ENCODE results near the gene C1orf115. TPM values are rescaled to one million over a fixed set of nuclear protein-coding genes. Genes with fewer than 3 reads are reported as not detected.

The C1orf115 gene
- polyA plus RNA-seq, 3 donors = 0.47 to 3.1 (median 1.9) TPM

GRCh38 chr1:220698607-220699016 lies 8.4 kb downstream of the C1orf115 start:
- H3K4me1 ChIP-seq (ENCODE audit: control insufficient read depth in 1 of 2, insufficient read depth in 2 of 2, low read length in 2 of 2) = peaks cover 17 to 22% of the 10 kb centered on the region in 2 donors
- Mint-ChIP-seq H3K9me3 (peaks cover 0 to 2% (median 0%) of the 10 kb centered on the region in 7 donors), H3K36me3 (peaks cover 0 to 9% of the 10 kb centered on the region in 2 donors), H3K4me1 (peaks cover 29% of the 10 kb centered on the region), H3K4me3 (no peak overlapping the region), H3K27ac (no peak overlapping the region), H3K27me3 (ENCODE audit: low read depth in 3 of 3) (peaks cover 0 to 3% (median under 1%) of the 10 kb centered on the region in 3 donors)
- H2AFZ ChIP-seq (ENCODE audit: insufficient read depth, low read depth, low read length, poor library complexity, severe bottlenecking) = no peak overlapping the region
- H3K9me3 ChIP-seq (replicated peaks in 1 of 2; ENCODE audit: control insufficient read depth in 1 of 2, insufficient read depth in 1 of 2, low read length in 2 of 2) = no peaks in the 10 kb centered on the region
- no peak overlapping the region for H3K27ac ChIP-seq (ENCODE audit: low read depth in 1 of 2, low read length in 2 of 2)
- no peaks in the 10 kb centered on the region for H3K36me3 ChIP-seq (replicated peaks in 1 of 2; ENCODE audit: control insufficient read depth in 1 of 2, insufficient read depth in 2 of 2, low read length in 2 of 2)
- H3K4me3 ChIP-seq (replicated peaks in 1 of 3; ENCODE audit: low read depth in 2 of 3, low read length in 3 of 3) = no peak overlapping the region
- no peak overlapping the region for H3K4me2 ChIP-seq (replicated peaks; ENCODE audit: extremely low read depth, low read length, poor library complexity, severe bottlenecking)
- no peak for DNase-seq
- intact Hi-C loops (cut with micrococcal nuclease) = no loop called here
- no peak overlapping the region for H3K9ac ChIP-seq (ENCODE audit: insufficient read depth, low read length, poor library complexity, severe bottlenecking)
- H3K27me3 ChIP-seq (ENCODE audit: control insufficient read depth in 2 of 2, insufficient read depth in 2 of 2, low read length in 2 of 2) = no peaks in the 10 kb centered on the region
- WGBS (ENCODE audit: insufficient coverage) = 80% methylated on average over 2 of the region's 5 CpGs
- H4K20me1 ChIP-seq (ENCODE audit: insufficient read depth, low read length) = no peaks in the 10 kb centered on the region
- TF ChIP-seq CTCF (IDR thresholded peaks at IDR 0.05) = no peak
- no peaks in the 10 kb centered on the region for H3K79me2 ChIP-seq (ENCODE audit: insufficient read depth, low read length)

- H2AFZ ChIP-seq (ENCODE audit: insufficient read depth, low read depth, low read length, poor library complexity, severe bottlenecking) = no peak overlapping the region
- no peak overlapping the region for H3K4me3 Mint-ChIP-seq
- H3K27me3 ChIP-seq (ENCODE audit: control insufficient read depth in 2 of 2, insufficient read depth in 2 of 2, low read length in 2 of 2) = no peaks in the 10 kb centered on the region
- H3K36me3 ChIP-seq (replicated peaks in 1 of 2; ENCODE audit: control insufficient read depth in 1 of 2, insufficient read depth in 2 of 2, low read length in 2 of 2) = no peaks in the 10 kb centered on the region
- H4K20me1 ChIP-seq (ENCODE audit: insufficient read depth, low read length) = no peaks in the 10 kb centered on the region
- peaks cover 0 to 3% (median 3%) of the 10 kb centered on the region in 3 donors for H3K27me3 Mint-ChIP-seq (ENCODE audit: low read depth in 3 of 3)
- H3K9ac ChIP-seq (ENCODE audit: insufficient read depth, low read length, poor library complexity, severe bottlenecking) = no peak overlapping the region
- peaks cover 0 to 2% (median 0%) of the 10 kb centered on the region in 7 donors for H3K9me3 Mint-ChIP-seq
- intact Hi-C loops (cut with micrococcal nuclease) = no loop called here
- H3K4me3 ChIP-seq (replicated peaks in 1 of 3; ENCODE audit: low read depth in 2 of 3, low read length in 3 of 3) = no peak overlapping the region
- H3K79me2 ChIP-seq (ENCODE audit: insufficient read depth, low read length) = no peaks in the 10 kb centered on the region
- peaks cover 0 to 9% of the 10 kb centered on the region in 2 donors for H3K36me3 Mint-ChIP-seq
- H3K4me2 ChIP-seq (replicated peaks; ENCODE audit: extremely low read depth, low read length, poor library complexity, severe bottlenecking) = no peak overlapping the region
- peaks cover 17 to 22% of the 10 kb centered on the region in 2 donors for H3K4me1 ChIP-seq (ENCODE audit: control insufficient read depth in 1 of 2, insufficient read depth in 2 of 2, low read length in 2 of 2)
- 100% methylated on average over 2 of the region's 3 CpGs for WGBS (ENCODE audit: insufficient coverage)
- H3K9me3 ChIP-seq (replicated peaks in 1 of 2; ENCODE audit: control insufficient read depth in 1 of 2, insufficient read depth in 1 of 2, low read length in 2 of 2) = no peaks in the 10 kb centered on the region
- H3K27ac ChIP-seq (ENCODE audit: low read depth in 1 of 2, low read length in 2 of 2) = no peak overlapping the region
- H3K4me1 Mint-ChIP-seq = peaks cover 29% of the 10 kb centered on the region
- no peak for TF ChIP-seq CTCF (IDR thresholded peaks at IDR 0.05)
- no peak for DNase-seq
- H3K27ac Mint-ChIP-seq = no peak overlapping the region
Observed at GRCh38 chr1:220699044-220699443, 8.9 kb downstream of the C1orf115 start.

All from CD14-positive monocyte (primary cell).